TTC549 (cell line): ENCODE data around the gene DMGDH.

Experiments used
- FAIRE-seq: peaks from 2 replicates; lab custom pipeline; 2012; peaks lifted over from hg19 to GRCh38; lab: Jason Lieb, UNC

DMGDH gene

GRCh38 chr5:79062436-79062835 is 7.0 kb downstream of the DMGDH start:
- FAIRE-seq: no peak

DNA sequence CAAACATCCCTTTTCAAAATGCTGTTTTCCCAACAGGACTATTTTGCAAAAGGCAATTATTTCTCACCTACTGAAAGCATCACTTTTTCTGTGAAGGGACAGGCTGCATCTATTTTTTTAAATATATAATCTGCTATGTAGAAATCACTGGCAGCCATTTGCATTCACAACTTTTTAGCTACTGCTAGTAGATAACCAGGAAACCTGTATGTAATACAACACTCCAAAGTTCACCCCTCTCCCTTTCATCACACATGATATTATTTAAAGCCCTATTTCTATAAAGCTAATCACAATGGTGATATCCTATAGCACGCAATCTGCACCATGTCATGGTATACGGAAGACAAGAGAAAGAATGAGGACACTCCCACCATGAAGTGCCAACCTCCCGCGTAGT is 9.8 kb downstream of the DMGDH start:
- FAIRE-seq: no peak

- no peak for FAIRE-seq
Measured at GRCh38 chr5:79056847-79057246, 12.6 kb downstream of the DMGDH start.

GRCh38 chr5:79055017-79055416 is 14.5 kb downstream of the DMGDH start:
- no peak for FAIRE-seq

GRCh38 chr5:79053321-79053720 is 16.2 kb downstream of the DMGDH start:
- no peak for FAIRE-seq

DNA sequence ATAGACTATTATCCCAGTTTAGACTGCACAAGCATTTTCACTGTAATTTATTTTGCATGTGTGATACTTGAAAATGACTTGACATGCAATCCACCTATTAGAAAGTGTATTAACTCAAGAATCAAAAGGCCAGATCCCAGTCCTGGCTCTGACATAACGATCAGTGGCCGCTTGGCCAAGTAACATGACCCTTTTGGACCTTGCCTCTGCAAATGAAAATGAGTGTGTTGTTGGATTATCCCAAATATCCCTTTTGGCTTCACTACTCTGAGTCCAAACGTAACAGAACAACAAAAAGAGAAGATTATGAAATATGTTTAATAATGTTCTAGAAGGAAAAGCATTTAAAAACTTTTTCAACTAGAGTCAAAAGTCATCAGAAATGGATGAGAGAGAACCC is 19.0 kb downstream of the DMGDH start:
- no peak for FAIRE-seq

DNA sequence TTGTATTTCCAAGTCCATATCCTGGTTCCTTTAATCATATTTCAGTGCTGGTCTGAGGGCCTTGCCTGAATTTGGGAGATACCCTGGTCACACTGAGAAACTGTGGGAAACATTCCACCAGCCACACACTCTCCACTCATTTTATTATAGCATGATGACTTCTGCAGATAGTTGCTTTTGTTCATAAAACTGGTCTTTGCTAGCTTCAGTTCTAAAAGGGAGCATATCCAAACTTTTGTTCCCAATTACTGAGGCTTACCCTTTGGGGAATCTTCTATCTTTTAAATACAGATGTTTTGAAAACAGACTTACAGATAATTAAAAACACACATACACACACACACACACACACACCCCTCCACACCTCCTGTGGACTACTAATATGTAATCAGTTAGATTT is 21.0 kb downstream of the DMGDH start:
- no peak for FAIRE-seq

GRCh38 chr5:79047199-79047598 is 22.3 kb downstream of the DMGDH start:
- no peak for FAIRE-seq

GRCh38 chr5:79042188-79042587 is 27.3 kb downstream of the DMGDH start:
- FAIRE-seq: no peak

- FAIRE-seq: no peak
Measured at GRCh38 chr5:79036769-79037168, 32.7 kb downstream of the DMGDH start.

DNA sequence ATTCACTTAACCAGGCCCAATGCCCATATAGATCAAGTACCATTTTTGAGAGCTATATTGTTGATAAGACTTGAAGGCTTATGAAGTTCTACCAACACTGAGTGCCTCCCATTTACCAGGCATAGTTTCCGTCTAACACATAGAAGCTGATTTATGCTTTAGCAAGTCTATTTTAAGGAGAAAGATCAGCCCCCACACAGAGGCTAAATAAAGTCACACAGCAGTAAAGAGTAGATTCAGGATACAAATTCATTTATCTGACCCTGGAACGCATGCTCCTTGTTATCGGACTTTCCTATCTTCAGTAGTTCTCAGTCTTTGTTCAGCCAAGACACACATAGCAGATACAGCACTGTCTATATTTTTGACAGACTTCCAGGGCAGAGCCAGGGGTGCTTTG is 34.2 kb downstream of the DMGDH start:
- no peak for FAIRE-seq

GRCh38 chr5:79032782-79033181 is 36.7 kb downstream of the DMGDH start:
- no peak for FAIRE-seq

DNA sequence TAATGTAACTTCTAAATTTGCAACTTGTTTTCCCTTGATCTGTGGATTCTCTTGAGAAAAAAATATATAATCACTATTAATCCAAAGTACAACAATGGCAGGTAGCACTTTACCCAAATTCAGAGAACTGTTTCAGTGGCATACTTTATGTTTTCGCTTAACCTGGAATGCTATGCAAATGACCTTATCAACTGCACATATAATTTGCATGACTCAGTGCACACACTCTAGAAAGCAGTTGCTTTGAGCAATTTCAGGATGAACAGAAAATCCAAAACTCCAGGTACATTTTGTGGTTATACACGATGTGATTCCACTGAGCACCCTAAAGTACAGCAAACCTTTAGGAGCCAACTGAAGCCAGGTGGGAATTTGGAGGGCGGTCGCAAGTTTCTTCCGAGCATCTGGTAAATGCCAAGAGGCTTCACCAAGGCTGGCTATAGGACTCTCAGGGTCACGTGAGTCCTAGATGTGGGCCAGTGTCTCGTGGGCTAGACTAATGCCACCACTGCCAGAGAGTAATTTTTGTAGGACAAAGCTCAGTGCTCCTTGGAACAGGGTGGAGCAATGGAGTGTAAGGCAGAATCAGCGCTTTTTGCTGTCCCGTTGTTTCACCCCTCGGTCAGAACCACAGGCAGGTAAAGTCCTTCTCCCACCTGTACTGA is 37.3 kb downstream of the DMGDH start:
- no peak for FAIRE-seq

- FAIRE-seq: no peak
Measured at GRCh38 chr5:79031485-79031867, 38.0 kb downstream of the DMGDH start.

- FAIRE-seq: no peak
Measured at GRCh38 chr5:79030663-79031484, 38.6 kb downstream of the DMGDH start.

DNA sequence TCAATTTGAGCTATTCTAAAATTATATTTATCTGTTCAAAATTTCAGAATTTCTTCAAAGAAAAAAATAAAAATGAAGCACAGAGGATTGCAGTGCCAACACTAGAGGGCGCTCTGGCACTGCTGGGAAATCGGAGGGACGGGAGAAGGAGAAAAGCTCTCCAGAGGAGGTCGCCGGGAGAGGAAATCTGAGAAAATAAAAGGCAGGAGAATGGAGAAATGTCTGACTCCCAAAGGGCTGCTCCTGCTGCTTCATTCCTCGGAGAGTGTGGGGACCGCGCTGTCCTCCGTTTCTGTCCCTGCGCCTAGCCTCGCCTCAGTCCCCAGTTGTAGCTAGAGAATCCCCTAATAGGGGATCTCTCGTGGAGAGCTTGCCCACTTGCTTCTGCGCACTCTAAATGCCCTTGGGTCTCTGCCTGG is 44.4 kb downstream of the DMGDH start:
- peak; percentile 43 for FAIRE-seq

- no peak for FAIRE-seq
Measured at GRCh38 chr5:79023947-79024346, 45.5 kb downstream of the DMGDH start.

GRCh38 chr5:79023348-79023747 is 46.1 kb downstream of the DMGDH start:
- FAIRE-seq: no peak

GRCh38 chr5:79022771-79023170 is 46.7 kb downstream of the DMGDH start:
- no peak for FAIRE-seq

- FAIRE-seq: no peak
Measured at GRCh38 chr5:79021753-79022152, 47.7 kb downstream of the DMGDH start.

GRCh38 chr5:79020861-79021561 is 48.5 kb downstream of the DMGDH start:
- FAIRE-seq: peak; percentile 75

- no peak for FAIRE-seq
Measured at GRCh38 chr5:79014631-79015030, 54.8 kb downstream of the DMGDH start.

DNA sequence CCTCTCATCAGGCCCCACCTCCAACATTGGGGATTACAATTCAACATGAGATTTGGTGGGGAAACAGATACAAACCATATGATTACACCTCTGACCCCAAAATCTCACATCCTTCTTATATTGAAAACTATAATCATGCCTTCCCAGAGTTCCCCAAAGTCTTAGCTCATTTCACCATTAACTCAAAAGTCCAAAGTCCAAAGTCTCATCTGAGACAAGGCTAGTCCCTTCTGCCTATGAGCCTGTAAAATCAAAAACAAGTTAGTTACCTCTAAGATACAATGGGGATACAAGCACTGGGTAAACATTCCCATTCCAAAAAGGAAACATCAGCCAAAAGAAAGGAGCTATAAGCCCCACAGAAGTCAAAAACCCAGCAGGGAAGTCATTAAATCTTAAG is 57.6 kb downstream of the DMGDH start:
- FAIRE-seq: no peak
